NB4 (cell line): ENCODE results near the gene DOP1B.

Experiments
- DNase-seq: peaks from one replicate; pipeline ENCODE4 v3.0.0; 2010; ENCODE audit warnings: low read depth
- H3K4me3 ChIP-seq: one replicate; pipeline ENCODE4 v1.5.1; 2011; ENCODE audit warnings: mild to moderate bottlenecking, low read depth, low read length, moderate library complexity
- CTCF ChIP-seq: IDR thresholded peaks from one replicate; pipeline ENCODE4 v1.5.1; 2012; ENCODE audit warnings: low read depth, low read length
- MAX ChIP-seq: IDR thresholded peaks from 2 replicates; pipeline ENCODE4 v1.6.1; 2011; ENCODE audit warnings: low read depth, low read length
- MYC ChIP-seq: IDR thresholded peaks from 2 replicates; pipeline ENCODE4 v1.6.1; 2011; ENCODE audit warnings: low read depth, low read length
- POLR2A ChIP-seq: IDR thresholded peaks from 2 replicates; pipeline ENCODE4 v1.6.1; 2011; ENCODE audit warnings: mild to moderate bottlenecking; ENCODE audit not compliant: insufficient read length; ENCODE audit errors: extremely low read depth

Gene DOP1B

GRCh38 chr21:36180963-36181362 is 24.3 kb downstream of the DOP1B start:
- DNase-seq, result no peak
- no peak overlapping the region for H3K4me3 ChIP-seq
- no peak for TF ChIP-seq MAX

- TF ChIP-seq POLR2A (no peak), CTCF (peak; percentile 15), MYC (peak; percentile 83), MAX (peak; percentile 59)
- no peak overlapping the region for H3K4me3 ChIP-seq
- DNase-seq, result peak; percentile 95
Observed at GRCh38 chr21:36183144-36183795, 26.6 kb downstream of the DOP1B start.

GRCh38 chr21:36184545-36184944 is 27.9 kb downstream of the DOP1B start:
- no peak overlapping the region for H3K4me3 ChIP-seq
- no peak for TF ChIP-seq POLR2A
- no peak for TF ChIP-seq CTCF
- TF ChIP-seq MAX, result no peak
- TF ChIP-seq MYC, result no peak
- DNase-seq, result no peak

GRCh38 chr21:36185523-36185922 is 28.9 kb downstream of the DOP1B start:
- no peak for DNase-seq
- H3K4me3 ChIP-seq, result no peak overlapping the region
- TF ChIP-seq POLR2A (no peak), MYC (no peak), CTCF (no peak), MAX (no peak)

- DNase-seq, result peak; percentile 63
- no peak overlapping the region for H3K4me3 ChIP-seq
- TF ChIP-seq POLR2A, result no peak
- no peak for TF ChIP-seq MYC
- no peak for TF ChIP-seq CTCF
- no peak; the same call in 1 of the 2 replicates for TF ChIP-seq MAX
Observed at GRCh38 chr21:36186081-36186480, 29.5 kb downstream of the DOP1B start.

GRCh38 chr21:36186506-36187399 is 30.1 kb downstream of the DOP1B start:
- peak; percentile 72 for DNase-seq
- H3K4me3 ChIP-seq, result no peak overlapping the region
- TF ChIP-seq MAX (no peak), POLR2A (no peak), MYC (no peak), CTCF (no peak)
